GM12892 (cell line): ENCODE measurements around the gene WSCD2.

Source experiments
- DNase-seq: peaks from one replicate; pipeline ENCODE4 v3.0.0; 2011; ENCODE audit not compliant: insufficient read length
- FAIRE-seq: peaks from 2 replicates; lab custom pipeline; 2011; peaks lifted over from hg19 to GRCh38; lab: Jason Lieb, UNC
- POLR2A ChIP-seq: IDR thresholded peaks from 2 replicates; pipeline ENCODE4 v1.6.1; 2011; ENCODE audit warnings: low read depth, low read length, control low read depth
- POLR2AphosphoS5 ChIP-seq: IDR thresholded peaks from 2 replicates; pipeline ENCODE4 v1.6.1; 2011; ENCODE audit warnings: low read depth, low read length, control low read depth
- TAF1 ChIP-seq: IDR thresholded peaks from 2 replicates; pipeline ENCODE4 v1.6.1; 2011; ENCODE audit warnings: low read depth, mild to moderate bottlenecking, control low read depth, low read length, borderline replicate concordance

The WSCD2 gene

GRCh38 chr12:108121728-108122471 lies 7.2 kb upstream of the WSCD2 start:
- no peak for TF ChIP-seq POLR2A
- no peak for TF ChIP-seq TAF1
- no peak for TF ChIP-seq POLR2AphosphoS5
- DNase-seq (no peak), FAIRE-seq (no peak)

GRCh38 chr12:108122644-108123043 lies 6.4 kb upstream of the WSCD2 start:
- no peak for TF ChIP-seq POLR2A
- FAIRE-seq = no peak
- no peak for DNase-seq

- FAIRE-seq (no peak), DNase-seq (no peak)
- TF ChIP-seq POLR2A = no peak
- no peak for TF ChIP-seq POLR2AphosphoS5
Measured at GRCh38 chr12:108123402-108123801, 5.7 kb upstream of the WSCD2 start.

- FAIRE-seq (no peak), DNase-seq (no peak)
- TF ChIP-seq POLR2AphosphoS5 (no peak), POLR2A (no peak)
Measured at GRCh38 chr12:108125073-108125472, 4.0 kb upstream of the WSCD2 start.

GRCh38 chr12:108126212-108126611 lies 2.9 kb upstream of the WSCD2 start:
- TF ChIP-seq POLR2A = no peak
- FAIRE-seq = no peak
- DNase-seq = no peak

- TF ChIP-seq TAF1 (no peak), POLR2A (no peak), POLR2AphosphoS5 (no peak)
- no peak for FAIRE-seq
- DNase-seq = no peak
Measured at GRCh38 chr12:108126990-108127501, 2.0 kb upstream of the WSCD2 start.

GRCh38 chr12:108127654-108128053 lies 1.4 kb upstream of the WSCD2 start:
- FAIRE-seq (no peak), DNase-seq (no peak)
- TF ChIP-seq TAF1 = no peak
- no peak for TF ChIP-seq POLR2A
- TF ChIP-seq POLR2AphosphoS5 = no peak

- no peak for FAIRE-seq
Measured at GRCh38 chr12:108128221-108129016, 669 bp upstream of the WSCD2 start.

GRCh38 chr12:108131035-108131434 lies 1.9 kb downstream of the WSCD2 start:
- FAIRE-seq = no peak

More at GRCh38 chr12:108128221-108129016, 669 bp upstream of the WSCD2 start:
- DNase-seq = no peak
- TF ChIP-seq TAF1 = no peak
- no peak for TF ChIP-seq POLR2AphosphoS5
- TF ChIP-seq POLR2A = no peak

GRCh38 chr12:108131657-108132126 lies 2.6 kb downstream of the WSCD2 start:
- no peak for DNase-seq
- TF ChIP-seq TAF1 = no peak
- no peak for TF ChIP-seq POLR2AphosphoS5
- TF ChIP-seq POLR2A = no peak
- FAIRE-seq = no peak

More at GRCh38 chr12:108131035-108131434, 1.9 kb downstream of the WSCD2 start:
- DNase-seq = no peak
- TF ChIP-seq POLR2AphosphoS5 (no peak), POLR2A (no peak), TAF1 (no peak)

- no peak for TF ChIP-seq POLR2A
- no peak for TF ChIP-seq TAF1
- TF ChIP-seq POLR2AphosphoS5 = no peak
- FAIRE-seq (no peak), DNase-seq (no peak)
Measured at GRCh38 chr12:108133482-108133881, 4.4 kb downstream of the WSCD2 start.

- TF ChIP-seq POLR2AphosphoS5 (no peak), POLR2A (no peak), TAF1 (no peak)
- FAIRE-seq (no peak), DNase-seq (no peak)
Measured at GRCh38 chr12:108134744-108135143, 5.7 kb downstream of the WSCD2 start.
